ENCODE results near the gene SDC4. TPM values are rescaled to one million over a fixed set of nuclear protein-coding genes. Genes with fewer than 3 reads are reported as not detected.

The SDC4 gene
- total and polyA plus RNA-seq, 2 experiments from 2014 or later: 28.5 to 39.9 TPM

DNA sequence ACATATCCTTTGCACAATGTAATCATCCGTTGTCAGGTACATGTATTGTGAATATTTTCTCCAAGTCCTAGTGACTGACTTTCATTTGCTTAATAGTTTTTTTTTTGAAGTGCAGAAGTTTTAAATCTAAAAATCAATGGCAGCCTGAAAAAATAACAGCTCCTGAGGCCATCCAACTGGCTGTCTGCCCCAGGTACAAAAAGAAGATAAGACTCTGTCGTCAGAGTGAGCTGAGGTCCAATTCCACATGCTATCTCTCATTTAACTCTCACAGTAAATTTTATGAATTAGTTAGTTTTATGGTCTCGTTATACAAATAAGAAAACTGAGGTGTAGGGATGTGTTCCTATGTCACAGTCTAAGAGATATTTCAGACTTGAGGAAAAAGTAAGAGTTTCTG is 72.9 kb downstream of the SDC4 start (continued):
- TF ChIP-seq, protein P1, sequence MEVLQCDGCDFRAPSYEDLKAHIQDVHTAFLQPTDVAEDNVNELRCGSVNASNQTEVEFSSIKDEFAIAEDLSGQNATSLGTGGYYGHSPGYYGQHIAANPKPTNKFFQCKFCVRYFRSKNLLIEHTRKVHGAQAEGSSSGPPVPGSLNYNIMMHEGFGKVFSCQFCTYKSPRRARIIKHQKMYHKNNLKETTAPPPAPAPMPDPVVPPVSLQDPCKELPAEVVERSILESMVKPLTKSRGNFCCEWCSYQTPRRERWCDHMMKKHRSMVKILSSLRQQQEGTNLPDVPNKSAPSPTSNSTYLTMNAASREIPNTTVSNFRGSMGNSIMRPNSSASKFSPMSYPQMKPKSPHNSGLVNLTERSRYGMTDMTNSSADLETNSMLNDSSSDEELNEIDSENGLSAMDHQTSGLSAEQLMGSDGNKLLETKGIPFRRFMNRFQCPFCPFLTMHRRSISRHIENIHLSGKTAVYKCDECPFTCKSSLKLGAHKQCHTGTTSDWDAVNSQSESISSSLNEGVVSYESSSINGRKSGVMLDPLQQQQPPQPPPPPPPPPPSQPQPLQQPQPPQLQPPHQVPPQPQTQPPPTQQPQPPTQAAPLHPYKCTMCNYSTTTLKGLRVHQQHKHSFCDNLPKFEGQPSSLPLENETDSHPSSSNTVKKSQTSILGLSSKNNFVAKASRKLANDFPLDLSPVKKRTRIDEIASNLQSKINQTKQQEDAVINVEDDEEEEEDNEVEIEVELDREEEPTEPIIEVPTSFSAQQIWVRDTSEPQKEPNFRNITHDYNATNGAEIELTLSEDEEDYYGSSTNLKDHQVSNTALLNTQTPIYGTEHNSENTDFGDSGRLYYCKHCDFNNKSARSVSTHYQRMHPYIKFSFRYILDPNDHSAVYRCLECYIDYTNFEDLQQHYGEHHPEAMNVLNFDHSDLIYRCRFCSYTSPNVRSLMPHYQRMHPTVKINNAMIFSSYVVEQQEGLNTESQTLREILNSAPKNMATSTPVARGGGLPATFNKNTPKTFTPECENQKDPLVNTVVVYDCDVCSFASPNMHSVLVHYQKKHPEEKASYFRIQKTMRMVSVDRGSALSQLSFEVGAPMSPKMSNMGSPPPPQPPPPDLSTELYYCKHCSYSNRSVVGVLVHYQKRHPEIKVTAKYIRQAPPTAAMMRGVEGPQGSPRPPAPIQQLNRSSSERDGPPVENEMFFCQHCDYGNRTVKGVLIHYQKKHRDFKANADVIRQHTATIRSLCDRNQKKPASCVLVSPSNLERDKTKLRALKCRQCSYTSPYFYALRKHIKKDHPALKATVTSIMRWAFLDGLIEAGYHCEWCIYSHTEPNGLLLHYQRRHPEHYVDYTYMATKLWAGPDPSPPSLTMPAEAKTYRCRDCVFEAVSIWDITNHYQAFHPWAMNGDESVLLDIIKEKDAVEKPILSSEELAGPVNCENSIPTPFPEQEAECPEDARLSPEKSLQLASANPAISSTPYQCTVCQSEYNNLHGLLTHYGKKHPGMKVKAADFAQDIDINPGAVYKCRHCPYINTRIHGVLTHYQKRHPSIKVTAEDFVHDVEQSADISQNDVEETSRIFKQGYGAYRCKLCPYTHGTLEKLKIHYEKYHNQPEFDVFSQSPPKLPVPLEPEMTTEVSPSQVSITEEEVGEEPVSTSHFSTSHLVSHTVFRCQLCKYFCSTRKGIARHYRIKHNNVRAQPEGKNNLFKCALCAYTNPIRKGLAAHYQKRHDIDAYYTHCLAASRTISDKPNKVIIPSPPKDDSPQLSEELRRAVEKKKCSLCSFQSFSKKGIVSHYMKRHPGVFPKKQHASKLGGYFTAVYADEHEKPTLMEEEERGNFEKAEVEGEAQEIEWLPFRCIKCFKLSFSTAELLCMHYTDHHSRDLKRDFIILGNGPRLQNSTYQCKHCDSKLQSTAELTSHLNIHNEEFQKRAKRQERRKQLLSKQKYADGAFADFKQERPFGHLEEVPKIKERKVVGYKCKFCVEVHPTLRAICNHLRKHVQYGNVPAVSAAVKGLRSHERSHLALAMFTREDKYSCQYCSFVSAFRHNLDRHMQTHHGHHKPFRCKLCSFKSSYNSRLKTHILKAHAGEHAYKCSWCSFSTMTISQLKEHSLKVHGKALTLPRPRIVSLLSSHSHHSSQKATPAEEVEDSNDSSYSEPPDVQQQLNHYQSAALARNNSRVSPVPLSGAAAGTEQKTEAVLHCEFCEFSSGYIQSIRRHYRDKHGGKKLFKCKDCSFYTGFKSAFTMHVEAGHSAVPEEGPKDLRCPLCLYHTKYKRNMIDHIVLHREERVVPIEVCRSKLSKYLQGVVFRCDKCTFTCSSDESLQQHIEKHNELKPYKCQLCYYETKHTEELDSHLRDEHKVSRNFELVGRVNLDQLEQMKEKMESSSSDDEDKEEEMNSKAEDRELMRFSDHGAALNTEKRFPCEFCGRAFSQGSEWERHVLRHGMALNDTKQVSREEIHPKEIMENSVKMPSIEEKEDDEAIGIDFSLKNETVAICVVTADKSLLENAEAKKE (CRISPR knock-in tag; IDR thresholded peaks at IDR 0.05): no peak
- no peak for TF ChIP-seq POLR2AphosphoS5 (IDR thresholded peaks at IDR 0.05; ENCODE audit: low read depth)
- TF ChIP-seq EZH2 (IDR thresholded peaks at IDR 0.05; ENCODE audit: low read depth, unreplicated experiment): no peak
- TF ChIP-seq, protein P2, sequence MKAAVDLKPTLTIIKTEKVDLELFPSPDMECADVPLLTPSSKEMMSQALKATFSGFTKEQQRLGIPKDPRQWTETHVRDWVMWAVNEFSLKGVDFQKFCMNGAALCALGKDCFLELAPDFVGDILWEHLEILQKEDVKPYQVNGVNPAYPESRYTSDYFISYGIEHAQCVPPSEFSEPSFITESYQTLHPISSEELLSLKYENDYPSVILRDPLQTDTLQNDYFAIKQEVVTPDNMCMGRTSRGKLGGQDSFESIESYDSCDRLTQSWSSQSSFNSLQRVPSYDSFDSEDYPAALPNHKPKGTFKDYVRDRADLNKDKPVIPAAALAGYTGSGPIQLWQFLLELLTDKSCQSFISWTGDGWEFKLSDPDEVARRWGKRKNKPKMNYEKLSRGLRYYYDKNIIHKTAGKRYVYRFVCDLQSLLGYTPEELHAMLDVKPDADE (IDR thresholded peaks at IDR 0.05): no peak

Other genes starting within 250 kb of the SDC4 start
- 0.97 and 3.2 TPM in 2 replicates for gene KCNS1, start 247.3 kb downstream of the SDC4 start, total RNA-seq (2014; rRNA removed; shearing (Covaris generic))
- 0.30 and 0.37 TPM in 2 replicates for gene KCNS1, start 247.3 kb downstream of the SDC4 start, polyA plus RNA-seq (2016; fragmentation: Nextera tagmentation; extraction: Ambion mirVana)
- gene WFDC5, start 233.2 kb downstream of the SDC4 start, total RNA-seq (2014; rRNA removed; shearing (Covaris generic)): not detected in 2 replicates
- gene WFDC5, start 233.2 kb downstream of the SDC4 start, polyA plus RNA-seq (2016; fragmentation: Nextera tagmentation; extraction: Ambion mirVana): not detected in 2 replicates
- not detected in 2 replicates for gene WFDC12, start 224.0 kb downstream of the SDC4 start, total RNA-seq (2014; rRNA removed; shearing (Covaris generic))
- gene WFDC12, start 224.0 kb downstream of the SDC4 start, polyA plus RNA-seq (2016; fragmentation: Nextera tagmentation; extraction: Ambion mirVana): not detected in 2 replicates
- not detected in 2 replicates for gene PI3, start 173.5 kb downstream of the SDC4 start, total RNA-seq (2014; rRNA removed; shearing (Covaris generic))
- not detected in 2 replicates for gene PI3, start 173.5 kb downstream of the SDC4 start, polyA plus RNA-seq (2016; fragmentation: Nextera tagmentation; extraction: Ambion mirVana)
- 3.3 and 4.0 TPM in 2 replicates for gene SEMG1, start 141.4 kb downstream of the SDC4 start, total RNA-seq (2014; rRNA removed; shearing (Covaris generic))
- gene SEMG1, start 141.4 kb downstream of the SDC4 start, polyA plus RNA-seq (2016; fragmentation: Nextera tagmentation; extraction: Ambion mirVana): 4.4 and 5.7 TPM in 2 replicates
- not detected in 2 replicates for gene SEMG2, start 127.1 kb downstream of the SDC4 start, total RNA-seq (2014; rRNA removed; shearing (Covaris generic))
- not detected in 2 replicates for gene SEMG2, start 127.1 kb downstream of the SDC4 start, polyA plus RNA-seq (2016; fragmentation: Nextera tagmentation; extraction: Ambion mirVana)
- gene SLPI, start 93.9 kb downstream of the SDC4 start, total RNA-seq (2014; rRNA removed; shearing (Covaris generic)): not detected in 2 replicates
- not detected in 2 replicates for gene SLPI, start 93.9 kb downstream of the SDC4 start, polyA plus RNA-seq (2016; fragmentation: Nextera tagmentation; extraction: Ambion mirVana)
- 0.66 and 1.4 TPM in 2 replicates for gene RBPJL, start 41.6 kb downstream of the SDC4 start, total RNA-seq (2014; rRNA removed; shearing (Covaris generic))
- 0.42 and 0.44 TPM in 2 replicates for gene RBPJL, start 41.6 kb downstream of the SDC4 start, polyA plus RNA-seq (2016; fragmentation: Nextera tagmentation; extraction: Ambion mirVana)
- gene MATN4, start 40.1 kb downstream of the SDC4 start, total RNA-seq (2014; rRNA removed; shearing (Covaris generic)): 4.2 and 5.1 TPM in 2 replicates
- 3.3 and 4.0 TPM in 2 replicates for gene MATN4, start 40.1 kb downstream of the SDC4 start, polyA plus RNA-seq (2016; fragmentation: Nextera tagmentation; extraction: Ambion mirVana)
- 12.5 and 21.5 TPM in 2 replicates for gene SYS1, start 14.7 kb upstream of the SDC4 start, total RNA-seq (2014; rRNA removed; shearing (Covaris generic))
- gene SYS1, start 14.7 kb upstream of the SDC4 start, polyA plus RNA-seq (2016; fragmentation: Nextera tagmentation; extraction: Ambion mirVana): 6.9 and 7.9 TPM in 2 replicates
- not detected in 2 replicates for gene TP53TG5, start 29.9 kb upstream of the SDC4 start, total RNA-seq (2014; rRNA removed; shearing (Covaris generic))
- not detected in 2 replicates for gene TP53TG5, start 29.9 kb upstream of the SDC4 start, polyA plus RNA-seq (2016; fragmentation: Nextera tagmentation; extraction: Ambion mirVana)
- 25.8 and 28.0 TPM in 2 replicates for gene DBNDD2, start 59.9 kb upstream of the SDC4 start, total RNA-seq (2014; rRNA removed; shearing (Covaris generic))
- 62.5 and 64.4 TPM in 2 replicates for gene DBNDD2, start 59.9 kb upstream of the SDC4 start, polyA plus RNA-seq (2016; fragmentation: Nextera tagmentation; extraction: Ambion mirVana)
- gene PIGT, start 67.7 kb upstream of the SDC4 start, total RNA-seq (2014; rRNA removed; shearing (Covaris generic)): 55.5 and 63.1 TPM in 2 replicates
- gene PIGT, start 67.7 kb upstream of the SDC4 start, polyA plus RNA-seq (2016; fragmentation: Nextera tagmentation; extraction: Ambion mirVana): 48.2 and 48.4 TPM in 2 replicates
- 27.2 and 28.0 TPM in 2 replicates for gene WFDC2, start 121.3 kb upstream of the SDC4 start, total RNA-seq (2014; rRNA removed; shearing (Covaris generic))
- 155 and 161 TPM in 2 replicates for gene WFDC2, start 121.3 kb upstream of the SDC4 start, polyA plus RNA-seq (2016; fragmentation: Nextera tagmentation; extraction: Ambion mirVana)
- gene SPINT3, start 167.2 kb upstream of the SDC4 start, total RNA-seq (2014; rRNA removed; shearing (Covaris generic)): not detected in 2 replicates
- gene SPINT3, start 167.2 kb upstream of the SDC4 start, polyA plus RNA-seq (2016; fragmentation: Nextera tagmentation; extraction: Ambion mirVana): not detected in 2 replicates
- gene WFDC6, start 191.1 kb upstream of the SDC4 start, total RNA-seq (2014; rRNA removed; shearing (Covaris generic)): not detected in 2 replicates
- gene WFDC6, start 191.1 kb upstream of the SDC4 start, polyA plus RNA-seq (2016; fragmentation: Nextera tagmentation; extraction: Ambion mirVana): not detected in 2 replicates
- 0.04 TPM in 1 of 2 replicates, not detected in the other for gene EPPIN, start 199.0 kb upstream of the SDC4 start, total RNA-seq (2014; rRNA removed; shearing (Covaris generic))
- 0.23 and 0.78 TPM in 2 replicates for gene EPPIN, start 199.0 kb upstream of the SDC4 start, polyA plus RNA-seq (2016; fragmentation: Nextera tagmentation; extraction: Ambion mirVana)
- gene WFDC8, start 230.9 kb upstream of the SDC4 start, total RNA-seq (2014; rRNA removed; shearing (Covaris generic)): not detected in 2 replicates
- gene WFDC8, start 230.9 kb upstream of the SDC4 start, polyA plus RNA-seq (2016; fragmentation: Nextera tagmentation; extraction: Ambion mirVana): 0.23 TPM in 1 of 2 replicates, not detected in the other